ENCODE measurements around the gene ZNF275. TPM values are rescaled to one million over a fixed set of nuclear protein-coding genes. Genes with fewer than 3 reads are reported as not detected.

ZNF275 gene
- total and polyA plus RNA-seq, 4 donors, result 6.2 to 13.9 (median 8.6) TPM

GRCh38 chrX:153336121-153336894, 2.4 kb downstream of the ZNF275 start:
- Histone ChIP-seq H3K9me3 (ENCODE audit: control insufficient read depth in 4 of 4, low read length in 3 of 4) (no peaks in the 10 kb centered on the region), H3K9ac (ENCODE audit: low read depth in 1 of 2, low read length in 2 of 2) (no peak overlapping the region), H3K27ac (ENCODE audit: low read depth in 1 of 2, low read length in 2 of 2) (no peak overlapping the region), H3K4me3 (ENCODE audit: low read depth in 1 of 3, low read length in 3 of 3) (no peak overlapping the region), H3K27me3 (ENCODE audit: control insufficient read depth in 4 of 4, insufficient read depth in 4 of 4, low read length in 3 of 4) (no peaks in the 10 kb centered on the region), H3K4me1 (ENCODE audit: control insufficient read depth in 4 of 4, insufficient read depth in 4 of 4, low read length in 3 of 4) (peaks cover 2 to 9% (median 6%) of the 10 kb centered on the region in 4 donors), H3K36me3 (ENCODE audit: control insufficient read depth in 4 of 4, insufficient read depth in 3 of 4, low read depth in 1 of 4, low read length in 3 of 4) (peaks cover 0 to 7% (median under 1%) of the 10 kb centered on the region in 4 donors)
- no peak for DNase-seq (ENCODE audit: low spot score)
- 87% methylated on average over 11 of the region's 11 CpGs for WGBS
- TF ChIP-seq EGR1 (IDR thresholded peaks at IDR 0.05; ENCODE audit: low read depth in 2 of 2) (no peak), RAD21 (IDR thresholded peaks at IDR 0.05) (no peak), HNF4A (conservative IDR thresholded peaks at IDR 0.05) (no peak), RXRA (IDR thresholded peaks at IDR 0.05) (no peak), NR2F2 (IDR thresholded peaks at IDR 0.05) (no peak), CTCF (IDR thresholded peaks at IDR 0.05; ENCODE audit: low read depth, low read length, missing input control) (no peak), FOXA2 (IDR thresholded peaks at IDR 0.05) (no peak), JUND (IDR thresholded peaks at IDR 0.05) (no peak), HNF4G (IDR thresholded peaks at IDR 0.05) (no peak), GABPA (IDR thresholded peaks at IDR 0.05 in 1 of 2, conservative IDR thresholded peaks at IDR 0.05 in 1 of 2) (no peak), SP1 (IDR thresholded peaks at IDR 0.05) (no peak), YY1 (IDR thresholded peaks at IDR 0.05) (no peak), TAF1 (conservative IDR thresholded peaks at IDR 0.05) (no peak), MAX (IDR thresholded peaks at IDR 0.05) (no peak), ATF3 (IDR thresholded peaks at IDR 0.05) (no peak), FOXA1 (IDR thresholded peaks at IDR 0.05) (no peak), REST (IDR thresholded peaks at IDR 0.05) (no peak)

GRCh38 chrX:153336988-153337387, 3.0 kb downstream of the ZNF275 start:
- 94% methylated on average over 5 of the region's 5 CpGs for WGBS
- Histone ChIP-seq H3K27ac (ENCODE audit: low read depth in 1 of 2, low read length in 2 of 2) (no peak overlapping the region), H3K27me3 (ENCODE audit: control insufficient read depth in 4 of 4, insufficient read depth in 4 of 4, low read length in 3 of 4) (no peaks in the 10 kb centered on the region), H3K4me3 (ENCODE audit: low read depth in 1 of 3, low read length in 3 of 3) (no peak overlapping the region), H3K4me1 (ENCODE audit: control insufficient read depth in 4 of 4, insufficient read depth in 4 of 4, low read length in 3 of 4) (peaks cover 2 to 9% (median 6%) of the 10 kb centered on the region in 4 donors), H3K36me3 (ENCODE audit: control insufficient read depth in 4 of 4, insufficient read depth in 3 of 4, low read depth in 1 of 4, low read length in 3 of 4) (peaks cover 0 to 7% (median under 1%) of the 10 kb centered on the region in 4 donors), H3K9ac (ENCODE audit: low read depth in 1 of 2, low read length in 2 of 2) (no peak overlapping the region), H3K9me3 (ENCODE audit: control insufficient read depth in 4 of 4, low read length in 3 of 4) (no peaks in the 10 kb centered on the region)
- no peak for TF ChIP-seq ATF3 (IDR thresholded peaks at IDR 0.05)
- no peak for DNase-seq (ENCODE audit: low spot score)

Data from liver (tissue), 9 donors.